GM19324 (cell line): ENCODE results near the gene ARL5A.
"Not testable (repeated sequence)": the region's sequence is repeated elsewhere in the genome, so short reads cannot be mapped to it uniquely, and the experiment has no call there.

ENCODE experiments used
- ATAC-seq: cut with Tn5 transposase; IDR thresholded peaks from one replicate; pipeline ENCODE4 v1.9.1; 2021; ENCODE audit warnings: mild to moderate bottlenecking, moderate library complexity; ENCODE audit not compliant: unreplicated experiment, low FRiP score

The ARL5A gene

GRCh38 chr2:151828143-151828889 is at the start of gene ARL5A:
TSS of gene ARL5A (minus strand) at chr2:151828421. CDS start at chr2:151828176, 245 bp downstream.
- peak; percentile 95 for ATAC-seq

- not testable (repeated sequence) for ATAC-seq
Measured at GRCh38 chr2:151875631-151876030, 47.4 kb upstream of the ARL5A start.

- no peak for ATAC-seq
Measured at GRCh38 chr2:151872463-151872862, 44.2 kb upstream of the ARL5A start.

- no peak for ATAC-seq
Measured at GRCh38 chr2:151869291-151869690, 41.1 kb upstream of the ARL5A start.

GRCh38 chr2:151862700-151863099 is 34.5 kb upstream of the ARL5A start:
- ATAC-seq: peak; percentile 96

GRCh38 chr2:151861174-151861573 is 33.0 kb upstream of the ARL5A start:
- ATAC-seq: no peak

- ATAC-seq: no peak
Measured at GRCh38 chr2:151860613-151861146, 32.5 kb upstream of the ARL5A start.

GRCh38 chr2:151860210-151860609 is 32.0 kb upstream of the ARL5A start:
- ATAC-seq: no peak

GRCh38 chr2:151857650-151858049 is 29.4 kb upstream of the ARL5A start:
- ATAC-seq: no peak

- no peak for ATAC-seq
Measured at GRCh38 chr2:151855111-151855510, 26.9 kb upstream of the ARL5A start.

GRCh38 chr2:151853070-151853758 is 25.0 kb upstream of the ARL5A start:
- ATAC-seq: no peak

- no peak for ATAC-seq
Measured at GRCh38 chr2:151852260-151853069, 24.2 kb upstream of the ARL5A start.

- ATAC-seq: no peak
Measured at GRCh38 chr2:151851761-151852160, 23.5 kb upstream of the ARL5A start.

GRCh38 chr2:151849413-151850010 is 21.3 kb upstream of the ARL5A start:
- no peak for ATAC-seq

- ATAC-seq: no peak
Measured at GRCh38 chr2:151845884-151846283, 17.7 kb upstream of the ARL5A start.

GRCh38 chr2:151845481-151845880 is 17.3 kb upstream of the ARL5A start:
- no peak for ATAC-seq

GRCh38 chr2:151844211-151844896 is 16.1 kb upstream of the ARL5A start:
- ATAC-seq: no peak

- ATAC-seq: no peak
Measured at GRCh38 chr2:151843691-151844061, 15.5 kb upstream of the ARL5A start.

- ATAC-seq: no peak
Measured at GRCh38 chr2:151842830-151843690, 14.8 kb upstream of the ARL5A start.
